Heart left ventricle (tissue), 16 donors: ENCODE results near the gene FZD2. TPM values are rescaled to one million over a fixed set of nuclear protein-coding genes. Genes with fewer than 3 reads are reported as not detected.
"Not testable (repeated sequence)": the region's sequence is repeated elsewhere in the genome, so short reads cannot be mapped to it uniquely, and the experiment has no call there.

ENCODE experiments used
- ATAC-seq, 4 donors: fragments of 200-7000 bp; cut with Tn5 transposase; one replicate each; pipeline ENCODE4 v1.9.1; 2020 to 2022; ENCODE audit warnings: moderate library complexity in 4 of 4, mild to moderate bottlenecking in 3 of 4, moderate number of reproducible peaks in 1 of 4
- DNase-seq, 5 donors: peaks; one replicate each; pipeline ENCODE4 v3.0.0-alpha.2; 2020
- H3K27ac ChIP-seq, 12 donors: fragments of 200-600 bp; sonication (generic) in 4 of 12; one replicate each; pipeline versions ENCODE4 v1.5.0 to v1.8.0; 2016 to 2022; ENCODE audit warnings: mild to moderate bottlenecking in 2 of 12
- H3K27me3 ChIP-seq, 9 donors: fragments of 200-600 bp; sonication (generic) in 2 of 9; one replicate each; pipeline versions ENCODE4 v1.5.1 to v1.8.0; 2016 to 2022; ENCODE audit warnings: mild to moderate bottlenecking in 3 of 9
- H3K36me3 ChIP-seq, 9 donors: fragments of 200-600 bp; sonication (generic) in 2 of 9; one replicate each; pipeline versions ENCODE4 v1.5.0 to v1.8.0; 2018 to 2022; ENCODE audit warnings: mild to moderate bottlenecking in 2 of 9
- H3K4me1 ChIP-seq, 12 donors: fragments of 200-600 bp; sonication (generic) in 4 of 12; one replicate each; pipeline versions ENCODE4 v1.5.0 to v1.8.0; 2016 to 2022; ENCODE audit warnings: mild to moderate bottlenecking in 3 of 12
- H3K4me3 ChIP-seq, 12 donors: fragments of 200-600 bp; sonication (generic) in 4 of 12; one replicate each; pipeline versions ENCODE4 v1.5.0 to v1.8.0; 2017 to 2022; ENCODE audit warnings: mild to moderate bottlenecking in 9 of 12, moderate library complexity in 4 of 12
- H3K9me3 ChIP-seq, 12 donors: fragments of 200-600 bp; sonication (generic) in 4 of 12; one replicate each; pipeline versions ENCODE4 v1.5.0 to v1.8.0; 2016 to 2022; ENCODE audit warnings: mild to moderate bottlenecking in 1 of 12
- POLR2A ChIP-seq, 2 donors: fragments of 450-650 bp; IDR thresholded peaks; one replicate each; pipeline ENCODE4 v1.6.1; 2017; ENCODE audit warnings: antibody characterized with exemption in 2 of 2, mild to moderate bottlenecking in 2 of 2, moderate library complexity in 2 of 2
- WGBS, 4 donors: extraction: QIAGEN DNeasy Blood & Tissue Kit in 2 of 4; methylation state at CpG; one replicate each; pipeline versions ENCODE4 v1.1.5 to v1.1.7; 2013 to 2018; 5-methylcytosine and 5-hydroxymethylcytosine counted together
- intact Hi-C, 10 donors: fragments of 100-400 bp; cut with DNase I; formaldehyde crosslinking; loops; one replicate each; pipeline versions ENCODE4 v1.11.1 to v1.14.2; 2022
- polyA plus RNA-seq, 2 donors: library from polyadenylated mRNA; stranded (reverse); fragments of 200-250 nt; gene quantifications; one replicate each; pipeline ENCODE4 v1.2.3, GENCODE V29; 2013
- total RNA-seq, 9 donors: library from RNA; depleted of rRNA in 2 of 9; stranded (reverse); fragments of >200 nt in 2 of 9; fragmentation: NEBNext Ultra II Directional in 3 of 9; extraction: Animal tissue kit (Norgen Biotek cat#: 25700) in 3 of 9; gene quantifications; one replicate each; pipeline versions ENCODE4 v1.1.0 to v1.2.4, GENCODE V29; 2016 to 2023
- TF ChIP-seq, protein P1 (sequence below), 12 donors: fragments of 200-600 bp; sonication (generic) in 4 of 12; IDR thresholded peaks; one replicate each; pipeline versions ENCODE4 v1.5.0 to v1.8.0; 2018 to 2022; ENCODE audit warnings: antibody characterized with exemption in 12 of 12, mild to moderate bottlenecking in 5 of 12
- donor health status: ischemic (EF 13 %, LVEDD 7.1; RV severe dilation, severe dysfunction).
- donor health status: healthy with polysubstance abuse.
- donor health status: DM: no; HTN: yes; CAD: no.
- donor health status: DM: no; HTN: no; CAD: no.
- donor health status: ischemic (EF 25% LVEDD 6.9; RV normal size, moderate dysfunction).
- donor health status: ischemic (EF 25% LVEDD 5.7; RV mildly dilated, moderate dysfunction).
- donor health status: healthy.
- donor health status: DM: yes; HTN: yes; CAD: no.
- donor health status: ischemic (EF 35%, LVEDD 5.7; RV mildly dilated, moderate dysfunction).
- donor health status: nonischemic (EF 11% LVEDD 7.7; RV severe dilation, severe dysfunction).
- donor health status: DM: yes; HTN: yes; CAD: no.
- donor health status: PGD.
- donor health status: ischemic (EF 29% LVEDD 5.4; RV normal size, mild dysfunction).
- donor health status: nonischemic (EF 23%, LVEDD 6.1; RV moderate dilation, normal function).

Gene FZD2
- total and polyA plus RNA-seq, 11 donors, result 1.6 to 8.1 (median 3.9) TPM

DNA sequence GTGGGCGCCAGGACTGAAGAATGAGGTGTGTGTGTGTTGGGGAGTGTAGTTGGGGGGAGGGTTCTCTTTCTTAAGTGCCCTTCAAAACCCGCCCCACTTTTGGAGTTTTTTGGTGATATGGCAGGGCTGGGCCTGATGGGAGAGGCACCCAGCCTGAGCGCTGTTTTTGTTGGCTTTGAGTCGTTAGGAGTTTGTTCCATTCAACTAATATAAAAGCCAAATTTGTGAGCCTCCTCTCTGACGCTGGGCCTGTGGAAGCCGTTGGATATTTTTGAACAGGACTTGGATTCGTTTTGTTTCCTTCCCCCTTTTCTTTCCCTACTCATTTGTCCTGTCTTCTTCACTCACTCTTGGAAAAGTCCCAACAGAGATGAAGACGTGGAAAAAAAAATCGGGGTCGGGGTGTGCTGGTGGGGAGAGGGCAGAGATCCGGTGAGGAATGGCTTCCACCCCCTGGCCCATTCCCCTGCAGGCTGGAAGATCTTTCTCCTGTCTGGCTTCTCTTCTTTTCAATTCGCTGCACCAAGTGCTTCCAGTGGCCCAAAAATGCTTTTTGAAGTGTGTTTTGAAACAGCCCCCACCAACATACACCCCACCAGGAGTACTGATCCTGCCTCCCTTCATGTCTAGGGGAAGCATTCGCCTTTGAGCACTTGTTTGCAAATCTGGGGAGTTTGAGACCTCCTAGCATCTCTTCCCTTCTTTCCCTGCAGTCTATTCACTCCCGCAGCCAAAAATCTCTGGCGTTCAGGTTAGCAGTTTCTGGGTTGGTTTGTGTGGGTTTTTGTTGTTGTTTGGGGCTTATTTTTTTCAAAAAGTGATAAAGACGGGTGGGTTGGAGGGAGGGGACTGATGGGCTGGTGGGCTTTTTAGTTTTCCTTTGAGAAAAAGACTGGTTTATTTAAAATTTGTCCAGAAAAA lies 2.6 kb downstream of the FZD2 start:
- peaks cover 0 to 13% (median 0%) of the 10 kb centered on the region in 9 donors for H3K27me3 ChIP-seq
- TF ChIP-seq POLR2A (IDR thresholded peaks at IDR 0.05), result no peak
- TF ChIP-seq, protein P1, sequence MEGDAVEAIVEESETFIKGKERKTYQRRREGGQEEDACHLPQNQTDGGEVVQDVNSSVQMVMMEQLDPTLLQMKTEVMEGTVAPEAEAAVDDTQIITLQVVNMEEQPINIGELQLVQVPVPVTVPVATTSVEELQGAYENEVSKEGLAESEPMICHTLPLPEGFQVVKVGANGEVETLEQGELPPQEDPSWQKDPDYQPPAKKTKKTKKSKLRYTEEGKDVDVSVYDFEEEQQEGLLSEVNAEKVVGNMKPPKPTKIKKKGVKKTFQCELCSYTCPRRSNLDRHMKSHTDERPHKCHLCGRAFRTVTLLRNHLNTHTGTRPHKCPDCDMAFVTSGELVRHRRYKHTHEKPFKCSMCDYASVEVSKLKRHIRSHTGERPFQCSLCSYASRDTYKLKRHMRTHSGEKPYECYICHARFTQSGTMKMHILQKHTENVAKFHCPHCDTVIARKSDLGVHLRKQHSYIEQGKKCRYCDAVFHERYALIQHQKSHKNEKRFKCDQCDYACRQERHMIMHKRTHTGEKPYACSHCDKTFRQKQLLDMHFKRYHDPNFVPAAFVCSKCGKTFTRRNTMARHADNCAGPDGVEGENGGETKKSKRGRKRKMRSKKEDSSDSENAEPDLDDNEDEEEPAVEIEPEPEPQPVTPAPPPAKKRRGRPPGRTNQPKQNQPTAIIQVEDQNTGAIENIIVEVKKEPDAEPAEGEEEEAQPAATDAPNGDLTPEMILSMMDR (IDR thresholded peaks at IDR 0.05), result no peak

DNA sequence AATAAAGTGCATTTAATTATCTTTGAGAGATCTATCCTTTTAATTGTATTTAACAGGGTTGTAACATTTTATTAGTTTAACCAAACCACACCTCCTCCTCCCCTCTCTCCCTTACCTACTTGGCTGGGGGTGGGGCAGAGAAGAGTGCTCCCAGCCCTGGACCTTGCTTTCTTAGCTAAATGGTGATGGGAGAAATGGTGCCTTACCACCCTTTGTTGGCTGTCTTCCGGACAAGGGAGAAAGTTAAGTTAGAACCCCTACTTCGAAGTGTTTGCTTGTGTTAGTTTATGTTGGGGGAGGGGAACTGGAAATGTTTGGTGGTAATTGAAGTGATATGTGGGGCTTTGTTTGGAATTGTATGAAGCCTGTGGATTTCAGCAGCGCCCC lies 3.9 kb downstream of the FZD2 start:
- DNase-seq (no peak), ATAC-seq (no peak)
- intact Hi-C loops, result no loop called here
- peaks cover 0 to 13% (median 0%) of the 10 kb centered on the region in 9 donors for H3K27me3 ChIP-seq
- no peak overlapping the region for H3K4me3 ChIP-seq
- no peak overlapping the region for H3K27ac ChIP-seq
- H3K4me1 ChIP-seq, result peaks cover 0 to 23% (median 7%) of the 10 kb centered on the region in 12 donors
- TF ChIP-seq POLR2A (IDR thresholded peaks at IDR 0.05), result no peak
- TF ChIP-seq, protein P1 (IDR thresholded peaks at IDR 0.05), result no peak
- WGBS, 4 donors, result 56 to 63% (median 60%) methylated on average over 3 of the region's 3 CpGs
- no peaks in the 10 kb centered on the region for H3K36me3 ChIP-seq
- H3K9me3 ChIP-seq, result peaks cover 0 to 10% (median 5%) of the 10 kb centered on the region in 12 donors

More for the DNA sequence above, 2.6 kb downstream of the FZD2 start:
- Histone ChIP-seq H3K4me3 (peak overlapping the region in 6 of 12 donors; percentile 12 to 76 (median 70)), H3K9me3 (no peaks in the 10 kb centered on the region), H3K4me1 (peaks cover 0 to 30% (median 8%) of the 10 kb centered on the region in 12 donors), H3K36me3 (no peaks in the 10 kb centered on the region), H3K27ac (peak overlapping the region in 4 of 12 donors; percentile 17 to 59 (median 56))
- no peak for ATAC-seq
- intact Hi-C loops, result loop anchor here in 1 of 10 donors (5.0 kb wide), 1 partner anchor 72 kb away; no protein-coding TSS in a partner anchor
- DNase-seq, result peak in 1 of 5 donors; percentile 22
- 43 to 50% (median 45%) methylated on average over 16 of the region's 16 CpGs for WGBS, 4 donors

DNA sequence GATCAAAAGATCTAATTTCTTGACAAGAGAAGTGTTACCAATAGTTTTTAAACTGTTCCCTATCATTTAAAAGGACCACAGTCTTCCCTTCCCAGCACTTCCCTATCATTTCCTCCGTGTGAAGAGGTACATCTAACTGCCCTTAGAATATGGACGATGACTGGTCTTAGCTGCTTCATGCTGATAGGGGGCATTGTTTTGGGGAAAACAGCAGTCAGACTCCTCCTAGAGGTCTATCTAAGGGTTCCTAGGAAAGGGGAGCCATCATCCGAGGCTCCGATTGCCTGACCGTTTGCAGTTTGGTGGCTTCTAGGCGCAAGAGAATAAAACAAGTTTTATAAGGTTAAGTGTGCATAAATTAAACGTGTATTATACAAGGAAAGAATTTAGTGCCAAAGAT lies 7.1 kb downstream of the FZD2 start:
- no peak for TF ChIP-seq POLR2A (IDR thresholded peaks at IDR 0.05)
- TF ChIP-seq, protein P1 (IDR thresholded peaks at IDR 0.05), result no peak
- Histone ChIP-seq H3K36me3 (no peaks in the 10 kb centered on the region), H3K27ac (no peak overlapping the region), H3K27me3 (peaks cover 0 to 2% (median 0%) of the 10 kb centered on the region in 9 donors), H3K4me3 (no peak overlapping the region), H3K4me1 (peaks cover 0 to 7% (median 0%) of the 10 kb centered on the region in 12 donors), H3K9me3 (peaks cover 0 to 11% (median 5%) of the 10 kb centered on the region in 12 donors)
- WGBS, 4 donors, result 72 to 80% (median 74%) methylated on average over 7 of the region's 7 CpGs
- no peak for DNase-seq
- intact Hi-C loops, result no loop called here
- no peak for ATAC-seq

DNA sequence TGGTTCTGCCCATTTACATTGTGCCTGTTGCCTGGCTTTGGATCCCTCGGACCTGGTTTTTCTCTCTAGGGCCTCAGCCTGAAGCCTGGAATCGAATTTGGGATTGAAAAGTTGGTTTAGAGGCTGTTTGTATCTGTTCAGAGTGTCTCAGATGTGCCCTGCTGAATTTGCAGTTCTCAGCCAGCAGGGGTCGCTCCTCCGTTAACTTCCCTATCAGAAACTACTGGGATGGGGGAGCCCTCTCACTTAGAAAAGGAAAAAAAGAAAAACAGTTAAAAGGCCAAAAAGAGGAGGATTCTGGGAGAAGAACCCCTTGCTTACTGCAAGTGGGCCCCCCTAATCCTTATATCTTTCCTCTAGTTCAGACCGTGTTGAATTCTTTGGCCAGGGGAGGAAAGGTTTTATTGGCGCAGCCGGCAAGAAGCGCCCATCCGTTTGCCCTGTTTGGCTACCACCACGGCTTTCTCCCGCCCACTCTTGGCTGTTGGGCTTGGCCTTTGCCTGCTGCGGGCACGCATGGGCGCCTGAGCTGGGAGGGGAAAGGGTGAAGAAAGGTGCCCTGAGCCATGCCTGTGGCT lies 8.7 kb downstream of the FZD2 start:
- Histone ChIP-seq H3K4me1 (no peaks in the 10 kb centered on the region), H3K27me3 (no peaks in the 10 kb centered on the region), H3K4me3 (no peak overlapping the region), H3K27ac (no peak overlapping the region), H3K9me3 (peaks cover 0 to 11% (median 5%) of the 10 kb centered on the region in 12 donors), H3K36me3 (no peaks in the 10 kb centered on the region)
- intact Hi-C loops, result no loop called here
- DNase-seq (no peak), ATAC-seq (no peak)
- 85 to 87% (median 86%) methylated on average over 14 of the region's 14 CpGs for WGBS, 4 donors
- no peak for TF ChIP-seq POLR2A (IDR thresholded peaks at IDR 0.05)
- TF ChIP-seq, protein P1 (IDR thresholded peaks at IDR 0.05), result peak in 3 of 12 donors; percentile 8 to 20 (median 14)

DNA sequence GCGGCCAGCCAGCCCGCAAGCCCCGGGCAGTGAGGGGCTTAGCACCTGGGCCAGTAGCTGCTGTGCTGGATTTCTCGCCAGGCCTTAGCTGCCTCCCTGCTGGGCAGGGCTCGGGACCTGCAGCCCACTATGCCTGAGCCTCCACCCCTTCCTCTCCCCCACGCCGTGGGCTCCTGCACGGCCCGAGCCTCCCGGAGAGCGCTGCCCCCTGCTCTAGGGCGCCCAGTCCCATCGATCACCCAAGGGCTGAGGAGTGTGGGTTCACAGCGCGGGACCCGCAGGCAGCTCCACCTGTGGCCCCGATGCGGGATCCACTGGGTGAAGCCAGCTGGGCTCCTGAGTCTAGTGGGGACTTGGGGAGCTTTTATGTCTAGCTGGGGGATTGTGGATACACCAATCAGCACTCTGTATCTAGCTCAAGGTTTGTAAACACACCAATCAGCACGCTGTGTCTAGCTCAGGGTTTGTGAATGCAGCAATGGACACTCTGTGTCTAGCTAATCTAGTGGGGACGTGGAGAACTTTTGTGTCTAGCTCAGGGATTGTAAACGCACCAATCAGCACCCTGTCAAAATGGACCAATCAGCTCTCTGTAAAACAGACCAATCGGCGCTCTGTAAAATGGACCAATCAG lies 11.1 kb downstream of the FZD2 start:
- intact Hi-C loops, DNase-seq, H3K27me3 ChIP-seq, H3K4me3 ChIP-seq, ATAC-seq, H3K27ac ChIP-seq, H3K36me3 ChIP-seq, H3K4me1 ChIP-seq: not testable (repeated sequence)
- 87 to 96% (median 91%) methylated on average over 7 to 23 of the region's 23 CpGs for WGBS, 4 donors
- H3K9me3 ChIP-seq, result peaks cover 0 to 11% (median 5%) of the 10 kb centered on the region in 12 donors
